D721Med (cell line): ENCODE measurements around the gene MRPL54.

Experiments
- DNase-seq: peaks from one replicate; pipeline ENCODE4 v3.0.0; 2011; ENCODE audit warnings: low spot score; ENCODE audit not compliant: insufficient read length
- FAIRE-seq: peaks from 2 replicates; lab custom pipeline; 2011; peaks lifted over from hg19 to GRCh38; lab: Jason Lieb, UNC
- TF ChIP-seq, protein P1 (sequence below): IDR thresholded peaks from 2 replicates; pipeline ENCODE4 v1.5.1; 2012; ENCODE audit warnings: mild to moderate bottlenecking, control low read depth; ENCODE audit not compliant: insufficient read depth; ENCODE audit errors: missing control alignments

MRPL54 gene

DNA sequence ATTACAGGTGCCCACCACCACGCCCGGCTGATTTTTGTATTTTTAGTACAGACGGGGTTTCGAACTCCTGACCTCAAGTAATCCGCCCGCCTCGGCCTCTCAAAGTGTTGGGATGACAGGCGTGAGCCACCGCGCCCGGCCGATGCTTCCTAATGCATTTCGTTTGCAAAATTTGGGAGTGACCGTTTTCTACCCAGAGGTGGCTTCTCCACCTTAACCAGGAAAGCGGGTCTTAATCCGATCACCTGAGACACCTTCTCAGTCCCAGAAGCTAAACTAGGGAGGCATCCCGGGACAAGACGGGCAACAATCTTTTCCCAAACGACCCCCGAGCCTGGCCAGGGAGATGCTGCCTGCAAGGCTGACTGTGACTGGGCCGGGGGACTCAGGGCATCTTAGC is 38.5 kb downstream of the MRPL54 start:
- TF ChIP-seq, protein P1, sequence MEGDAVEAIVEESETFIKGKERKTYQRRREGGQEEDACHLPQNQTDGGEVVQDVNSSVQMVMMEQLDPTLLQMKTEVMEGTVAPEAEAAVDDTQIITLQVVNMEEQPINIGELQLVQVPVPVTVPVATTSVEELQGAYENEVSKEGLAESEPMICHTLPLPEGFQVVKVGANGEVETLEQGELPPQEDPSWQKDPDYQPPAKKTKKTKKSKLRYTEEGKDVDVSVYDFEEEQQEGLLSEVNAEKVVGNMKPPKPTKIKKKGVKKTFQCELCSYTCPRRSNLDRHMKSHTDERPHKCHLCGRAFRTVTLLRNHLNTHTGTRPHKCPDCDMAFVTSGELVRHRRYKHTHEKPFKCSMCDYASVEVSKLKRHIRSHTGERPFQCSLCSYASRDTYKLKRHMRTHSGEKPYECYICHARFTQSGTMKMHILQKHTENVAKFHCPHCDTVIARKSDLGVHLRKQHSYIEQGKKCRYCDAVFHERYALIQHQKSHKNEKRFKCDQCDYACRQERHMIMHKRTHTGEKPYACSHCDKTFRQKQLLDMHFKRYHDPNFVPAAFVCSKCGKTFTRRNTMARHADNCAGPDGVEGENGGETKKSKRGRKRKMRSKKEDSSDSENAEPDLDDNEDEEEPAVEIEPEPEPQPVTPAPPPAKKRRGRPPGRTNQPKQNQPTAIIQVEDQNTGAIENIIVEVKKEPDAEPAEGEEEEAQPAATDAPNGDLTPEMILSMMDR, result no peak
- DNase-seq (no peak), FAIRE-seq (no peak)

DNA sequence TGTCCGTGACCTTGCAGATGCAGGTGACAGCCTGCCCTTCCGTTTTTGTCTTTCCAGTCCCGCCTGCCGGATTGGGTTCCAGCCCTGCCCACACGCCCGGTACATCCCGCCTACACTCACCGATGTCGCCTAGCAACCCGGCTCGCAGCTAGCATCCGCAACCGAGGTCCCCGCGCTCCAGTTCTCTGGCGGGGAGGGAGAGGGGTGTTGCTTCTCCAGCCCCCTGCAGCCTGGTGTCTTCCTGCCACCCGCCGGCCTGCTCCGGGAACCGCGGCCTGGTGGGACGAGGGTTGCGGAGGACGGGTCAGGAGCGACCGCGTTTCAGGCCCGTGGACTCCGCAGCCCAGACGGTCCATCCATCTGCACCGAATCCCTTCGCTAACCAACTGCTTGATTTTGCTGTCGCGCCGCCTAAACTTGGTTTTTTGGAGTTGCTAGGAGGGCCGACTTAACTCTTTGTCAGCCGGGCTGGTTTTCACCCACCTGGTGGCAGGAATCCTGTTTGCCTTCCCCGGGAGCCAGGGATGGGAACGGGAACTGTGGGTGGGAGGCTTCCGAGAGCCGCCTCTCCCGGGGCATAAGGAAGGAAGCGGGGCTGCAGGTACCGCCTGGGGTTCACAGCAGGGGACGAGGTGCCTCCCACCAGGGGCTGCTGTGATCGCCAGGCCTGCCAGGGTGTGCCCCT is 39.1 kb downstream of the MRPL54 start:
- DNase-seq (no peak), FAIRE-seq (no peak)
- TF ChIP-seq, protein P1, result no peak

DNA sequence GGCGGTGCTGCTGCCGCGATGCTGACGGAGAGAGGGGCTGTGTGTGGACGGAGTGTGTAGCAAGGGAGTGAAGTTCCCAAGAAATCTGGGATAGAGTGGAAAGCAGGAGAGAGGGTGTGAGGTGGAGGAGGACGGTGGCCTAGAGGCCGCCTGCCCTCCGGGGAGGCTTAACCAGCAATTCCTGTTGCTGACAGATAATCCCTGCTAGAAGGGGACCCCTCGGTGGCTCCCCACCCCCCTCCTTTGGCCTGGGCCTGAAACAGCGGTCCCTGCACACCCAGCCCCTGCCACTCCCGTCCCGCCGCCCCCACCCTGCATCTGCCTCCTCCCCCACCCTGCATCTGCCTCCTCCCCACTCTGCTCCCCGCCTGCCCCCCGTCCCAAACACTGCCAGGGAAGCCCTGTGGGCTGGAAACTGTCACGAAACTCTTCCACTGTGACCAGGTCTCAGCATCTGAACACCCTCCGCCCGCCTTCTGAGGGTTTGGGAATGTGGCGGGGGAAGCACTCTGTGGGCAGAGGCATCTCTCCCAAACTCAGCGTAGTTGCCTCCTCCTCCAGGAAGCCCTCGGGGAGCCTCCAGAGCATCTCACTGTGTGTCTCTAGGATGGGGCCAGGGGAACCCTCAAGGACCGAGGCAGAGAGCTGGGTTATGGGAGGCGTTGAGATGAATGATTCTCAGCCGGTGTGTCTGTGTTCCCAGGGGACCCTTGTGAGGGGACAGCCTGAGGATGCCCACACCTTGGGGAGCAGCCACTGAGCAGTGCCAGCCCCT is 40.8 kb downstream of the MRPL54 start:
- TF ChIP-seq, protein P1, result no peak
- FAIRE-seq (no peak), DNase-seq (no peak)

DNA sequence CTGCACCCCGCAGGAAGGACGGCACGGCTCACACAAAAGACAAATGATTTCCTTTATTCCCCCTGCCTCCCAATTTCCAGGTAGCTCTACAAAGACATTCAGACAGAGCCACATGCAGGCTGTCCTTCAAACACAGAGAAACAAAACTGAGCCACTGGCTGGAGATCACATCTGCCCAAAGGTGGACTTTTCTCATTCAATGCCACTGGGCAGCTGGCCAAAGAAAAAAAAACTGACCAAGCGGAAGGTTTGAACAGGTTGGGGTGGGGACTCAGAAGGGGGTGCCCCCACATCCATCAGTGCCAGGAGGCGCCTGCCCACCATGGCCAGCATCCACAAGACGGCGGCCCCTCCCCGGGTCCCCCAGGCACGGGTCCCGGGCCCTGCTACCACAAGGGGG is 41.5 kb downstream of the MRPL54 start:
- no peak for FAIRE-seq

DNA sequence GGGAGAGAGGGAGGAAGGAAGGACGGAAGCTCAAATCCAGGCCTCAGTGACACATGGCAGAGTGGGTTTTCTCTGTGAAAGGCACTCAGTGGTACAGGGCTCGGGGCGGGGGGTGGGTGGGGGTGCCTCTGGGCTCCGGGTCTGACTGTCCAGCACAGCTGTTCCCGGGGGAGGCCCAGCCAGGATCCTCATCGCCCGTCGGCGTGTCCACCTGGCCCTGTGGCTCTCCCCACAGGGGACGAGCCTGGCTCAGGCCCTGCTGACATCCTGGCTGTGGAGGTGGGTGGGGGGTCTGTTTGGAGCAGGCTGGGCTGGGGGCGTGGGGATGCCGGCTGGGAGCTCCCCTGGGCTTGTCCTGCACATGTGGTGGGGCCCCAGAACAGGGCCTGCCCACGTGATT is 41.9 kb downstream of the MRPL54 start:
- TF ChIP-seq, protein P1, result no peak
- DNase-seq (no peak), FAIRE-seq (no peak)

More for the DNA sequence above, 41.5 kb downstream of the MRPL54 start:
- TF ChIP-seq, protein P1, result no peak
- no peak for DNase-seq

DNA sequence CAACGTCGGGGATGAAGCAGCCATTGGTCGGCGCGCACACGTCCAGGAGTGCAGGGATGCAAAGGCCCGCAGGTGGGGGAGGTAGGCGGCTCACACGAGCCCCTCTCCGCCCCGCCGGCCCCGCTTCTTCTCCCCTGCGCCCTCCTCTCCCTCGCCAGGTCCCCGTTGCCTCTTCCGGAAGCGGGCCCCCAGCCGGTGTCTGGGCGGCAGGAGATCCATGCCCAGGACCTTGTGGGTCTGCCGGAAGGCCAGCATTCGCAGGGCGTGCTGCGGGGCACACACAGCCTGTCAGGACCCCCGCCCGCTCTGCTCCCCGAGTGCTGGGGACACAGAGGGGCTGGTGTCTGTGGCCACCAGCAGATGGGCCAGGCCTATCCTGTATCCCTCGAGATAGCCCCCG is 43.4 kb downstream of the MRPL54 start:
- no peak for DNase-seq
- TF ChIP-seq, protein P1, result no peak
- no peak for FAIRE-seq

DNA sequence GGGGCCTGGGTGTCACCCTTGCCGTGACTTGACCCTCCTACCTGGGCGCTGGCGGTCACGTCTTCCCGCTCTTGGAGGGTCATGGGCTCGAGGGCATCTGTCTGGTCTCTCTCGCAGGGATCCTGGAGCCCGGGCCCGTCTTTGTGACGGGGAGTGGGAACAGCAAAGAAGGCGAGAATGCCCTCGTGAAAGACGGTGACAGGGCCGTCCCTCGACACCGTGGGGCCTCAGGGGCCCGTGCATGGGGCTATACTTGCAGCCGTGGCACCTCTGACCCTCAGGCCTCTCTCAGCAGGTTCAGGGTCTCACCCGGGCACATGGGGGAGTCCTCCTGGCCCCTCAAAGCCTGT is 44.6 kb downstream of the MRPL54 start:
- DNase-seq (no peak), FAIRE-seq (no peak)
- TF ChIP-seq, protein P1, result no peak
